Dermis microvascular lymphatic vessel endothelial cell (primary cell): ENCODE measurements around the gene HBD. TPM values are rescaled to one million over a fixed set of nuclear protein-coding genes. Genes with fewer than 3 reads are reported as not detected.

Experiments
- DNase-seq, 2 donors: peaks; one replicate each; pipeline versions ENCODE4 v3.0.0 to v3.0.0-alpha.2; 2010; ENCODE audit warnings: low read depth in 2 of 2
- total RNA-seq: library from RNA; depleted of rRNA; stranded (reverse); fragments of >200 nt; gene quantifications from 2 replicates; pipeline ENCODE4 v1.2.1, GENCODE V29; 2014

HBD gene
- total RNA-seq, 1 donor from 2014 or later: not detected

DNA sequence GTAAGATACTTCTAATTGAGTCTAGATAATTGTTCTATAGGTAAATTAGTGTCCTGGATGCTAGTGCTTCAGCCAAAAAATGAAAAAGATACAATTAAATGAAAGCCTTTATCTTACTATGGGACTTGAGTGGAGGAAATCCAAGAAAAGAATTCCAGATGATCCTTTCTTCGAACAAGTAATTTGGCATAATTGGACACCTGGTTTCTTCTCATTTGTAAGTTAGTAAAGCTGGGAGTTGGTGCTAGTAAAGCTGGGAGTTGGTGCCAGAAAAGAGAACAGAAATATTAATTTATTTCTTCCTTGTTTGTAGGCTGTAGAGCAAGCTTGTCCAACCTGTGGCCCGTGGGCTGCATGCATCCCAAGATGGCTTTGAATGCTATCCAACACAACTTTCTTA, 46.1 kb downstream of the HBD start:
- no peak for DNase-seq

Other genes with a start within 250 kb of the HBD start
- not detected in 2 replicates for gene OR51L1, start 239.6 kb downstream of the HBD start, total RNA-seq
- gene OR52J3, start 188.0 kb downstream of the HBD start, total RNA-seq: not detected in 2 replicates
- gene OR52E2, start 174.9 kb downstream of the HBD start, total RNA-seq: not detected in 2 replicates
- gene OR52E1, start 164.9 kb downstream of the HBD start, total RNA-seq: not detected in 2 replicates
- gene OR52A5, start 96.1 kb downstream of the HBD start, total RNA-seq: not detected in 2 replicates
- gene OR52A1, start 79.7 kb downstream of the HBD start, total RNA-seq: not detected in 2 replicates
- not detected in 2 replicates for gene OR51V1, start 33.8 kb downstream of the HBD start, total RNA-seq
- gene HBB, start 7.4 kb downstream of the HBD start, total RNA-seq: not detected in 2 replicates
- not detected in 2 replicates for gene HBG1, start 15.4 kb upstream of the HBD start, total RNA-seq
- gene HBG2, start 20.3 kb upstream of the HBD start, total RNA-seq: not detected in 2 replicates
- gene HBE1, start 35.5 kb upstream of the HBD start, total RNA-seq: not detected in 2 replicates
- not detected in 2 replicates for gene OR51B4, start 67.5 kb upstream of the HBD start, total RNA-seq
- not detected in 2 replicates for gene OR51B2, start 89.8 kb upstream of the HBD start, total RNA-seq
- gene OR51B5, start 109.0 kb upstream of the HBD start, total RNA-seq: not detected in 2 replicates
- gene OR51B6, start 117.0 kb upstream of the HBD start, total RNA-seq: not detected in 2 replicates
- not detected in 2 replicates for gene OR51M1, start 149.3 kb upstream of the HBD start, total RNA-seq
- not detected in 2 replicates for gene OR51Q1, start 187.6 kb upstream of the HBD start, total RNA-seq
- 0.13 TPM in 1 of 2 replicates, not detected in the other for gene OR51I1, start 207.0 kb upstream of the HBD start, total RNA-seq
- not detected in 2 replicates for gene OR51I2, start 214.8 kb upstream of the HBD start, total RNA-seq